Measurements from ENCODE around the gene INAFM2. TPM values are rescaled to one million over a fixed set of nuclear protein-coding genes. Genes with fewer than 3 reads are reported as not detected.

Gene INAFM2
- total RNA-seq, result 40.0 TPM
- long read RNA-seq, transcript INAFM2-202 (1 exons, 3,052 nt), result major isoform, 113 of 116 reads
- long read RNA-seq, partial matches to known transcripts, result 0 of 116 reads
- long read RNA-seq, other reads (novel, unspliced or antisense), result 0 of 116 reads

DNA sequence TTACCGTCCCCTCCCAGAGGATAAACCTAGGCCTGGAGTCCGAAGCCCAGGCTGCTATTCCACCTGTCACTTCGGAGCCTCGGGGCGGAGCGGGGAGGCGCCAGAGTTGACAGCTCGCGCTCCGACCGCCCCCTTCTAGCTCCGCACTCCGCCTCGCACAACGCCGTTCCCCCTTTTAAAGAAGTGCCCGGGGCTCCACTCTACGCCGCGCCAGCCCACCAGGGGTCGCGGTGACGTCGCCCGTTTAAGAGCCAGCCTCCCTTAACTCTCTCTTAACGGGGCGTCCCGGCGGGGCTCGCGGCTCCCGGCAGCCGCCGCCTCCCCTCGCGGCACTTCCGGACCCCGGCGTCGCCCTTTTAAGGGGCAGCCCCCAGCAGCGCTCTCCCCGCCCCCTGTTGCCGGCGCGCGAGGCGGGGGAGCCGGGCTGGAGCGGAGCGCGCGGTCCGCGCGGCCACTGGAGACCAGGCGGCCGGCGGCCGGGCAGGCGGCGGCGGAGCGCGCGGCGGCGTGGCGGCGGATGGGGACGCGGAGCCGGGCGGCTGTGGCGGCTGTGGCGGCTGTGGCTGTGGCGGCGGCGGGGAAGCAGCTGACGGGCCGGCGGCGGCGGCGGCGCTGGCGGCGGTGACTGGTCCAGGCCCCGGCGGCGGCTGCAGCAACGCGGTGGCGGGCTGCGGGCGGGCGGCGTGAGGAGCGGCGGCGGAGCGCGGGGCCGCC lies at the start of gene INAFM2:
Gene INAFM2 (plus strand): TSS at position 454 of the 714 bp plus-strand sequence. CDS start 364 bp downstream, outside the sequence.
- intact Hi-C loops (cut with DNase I), result loop anchor here (1.0 kb wide), 1 partner anchor 14 kb away; no protein-coding TSS in a partner anchor
- DNase-seq (ENCODE audit: low spot score), result peak; percentile 94

DNA sequence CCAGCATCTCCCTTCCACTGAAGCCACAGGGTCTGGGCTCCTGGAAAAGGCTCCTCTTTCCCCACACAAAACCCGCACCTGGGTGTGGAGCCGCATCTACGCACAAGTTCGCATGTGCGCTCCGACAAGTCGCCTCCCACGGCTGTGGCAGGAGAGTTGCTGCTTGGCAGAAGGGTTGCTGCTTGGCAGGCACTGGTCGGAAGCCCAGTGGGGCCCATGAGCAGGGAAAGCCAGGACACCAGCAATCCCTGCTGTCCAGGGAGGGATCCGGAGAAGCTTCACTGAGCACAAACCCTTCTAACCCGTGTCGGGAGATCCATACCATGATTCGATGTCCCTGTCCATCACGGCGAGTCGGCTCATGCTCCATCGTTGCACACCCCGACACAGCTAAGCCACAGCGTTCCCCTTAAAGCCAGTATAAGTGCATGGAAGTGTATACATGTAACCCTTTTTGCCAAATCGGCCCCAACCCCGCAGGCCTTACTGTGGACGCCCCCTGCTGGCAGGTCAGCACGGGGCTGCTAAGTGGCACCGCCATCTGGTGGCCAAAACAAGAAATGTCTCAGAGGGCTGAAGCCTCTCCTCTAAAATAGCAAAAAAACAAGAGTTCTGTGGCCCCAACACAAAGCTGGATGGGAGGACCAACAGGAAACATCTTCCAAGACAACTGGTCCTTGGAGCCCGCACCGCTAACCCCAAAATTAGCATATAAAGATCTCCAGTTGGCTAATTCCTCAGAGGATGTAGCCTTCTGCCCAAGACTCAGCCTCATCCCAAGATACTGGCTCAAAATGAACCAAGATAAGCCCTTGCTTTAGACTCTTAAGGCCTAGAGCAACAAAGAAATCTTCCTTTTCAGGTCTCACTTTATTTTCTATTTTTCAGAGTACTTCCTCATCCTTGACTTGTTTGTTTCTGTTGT lies 48.9 kb upstream of the INAFM2 start:
- intact Hi-C loops (cut with DNase I), result loop anchor here (1.0 to 2.0 kb wide), 2 partner anchors 58 to 230 kb away; no protein-coding TSS in a partner anchor
- DNase-seq (ENCODE audit: low spot score), result peak; percentile 91

DNA sequence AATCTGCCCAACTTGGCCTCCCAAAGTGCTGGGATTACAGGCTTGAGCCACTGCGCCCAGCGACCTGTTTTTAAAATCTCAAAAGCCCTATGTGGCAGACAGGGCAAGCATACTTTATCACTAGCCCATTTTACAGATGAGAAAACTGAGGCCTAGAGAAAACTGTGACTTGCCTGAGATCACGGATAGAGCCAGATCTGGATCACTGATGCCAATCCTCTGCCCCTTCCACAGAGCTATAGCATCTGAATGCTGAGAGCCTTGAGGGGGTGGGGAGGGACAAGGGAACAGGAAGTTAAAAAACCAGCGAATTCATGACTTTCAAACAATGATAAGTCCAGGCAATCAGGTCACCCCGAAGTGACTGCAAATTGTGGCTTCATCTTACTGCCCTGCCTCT lies 48.0 kb upstream of the INAFM2 start:
- intact Hi-C loops (cut with DNase I), result loop anchor here (2.0 kb wide), 1 partner anchor 59 kb away; no protein-coding TSS in a partner anchor
- no peak for DNase-seq (ENCODE audit: low spot score)

DNA sequence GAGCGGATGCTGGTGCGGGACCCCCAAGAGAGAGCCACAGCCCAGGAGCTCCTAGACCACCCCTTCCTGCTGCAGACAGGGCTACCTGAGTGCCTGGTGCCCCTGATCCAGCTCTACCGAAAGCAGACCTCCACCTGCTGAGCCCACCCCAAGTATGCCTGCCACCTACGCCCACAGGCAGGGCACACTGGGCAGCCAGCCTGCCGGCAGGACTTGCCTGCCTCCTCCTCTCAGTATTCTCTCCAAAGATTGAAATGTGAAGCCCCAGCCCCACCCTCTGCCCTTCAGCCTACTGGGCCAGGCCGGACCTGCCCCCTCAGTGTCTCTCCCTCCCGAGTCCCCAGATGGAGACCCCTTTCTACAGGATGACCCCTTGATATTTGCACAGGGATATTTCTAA lies 47.5 kb upstream of the INAFM2 start:
- intact Hi-C loops (cut with DNase I), result loop anchor here (2.0 kb wide), 1 partner anchor 59 kb away; no protein-coding TSS in a partner anchor
- DNase-seq (ENCODE audit: low spot score), result no peak

DNA sequence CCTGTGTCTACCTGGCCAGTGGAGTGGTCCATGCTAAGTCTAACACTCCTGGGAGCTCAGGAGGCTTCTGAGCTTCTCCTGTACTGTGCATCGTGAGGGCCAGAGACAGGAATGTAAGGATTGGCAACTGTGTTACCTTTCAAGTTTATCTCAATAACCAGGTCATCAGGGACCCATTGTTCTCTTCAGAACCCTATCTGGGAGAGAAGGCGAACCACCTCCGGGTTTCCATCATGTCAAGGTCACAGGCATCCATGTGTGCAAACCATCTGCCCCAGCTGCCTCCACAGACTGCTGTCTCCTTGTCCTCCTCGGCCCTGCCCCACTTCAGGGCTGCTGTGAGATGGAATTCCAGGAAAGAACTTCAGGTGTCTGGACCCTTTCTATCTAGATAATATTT lies 46.6 kb upstream of the INAFM2 start:
- no peak for DNase-seq (ENCODE audit: low spot score)
- intact Hi-C loops (cut with DNase I), result no loop called here

DNA sequence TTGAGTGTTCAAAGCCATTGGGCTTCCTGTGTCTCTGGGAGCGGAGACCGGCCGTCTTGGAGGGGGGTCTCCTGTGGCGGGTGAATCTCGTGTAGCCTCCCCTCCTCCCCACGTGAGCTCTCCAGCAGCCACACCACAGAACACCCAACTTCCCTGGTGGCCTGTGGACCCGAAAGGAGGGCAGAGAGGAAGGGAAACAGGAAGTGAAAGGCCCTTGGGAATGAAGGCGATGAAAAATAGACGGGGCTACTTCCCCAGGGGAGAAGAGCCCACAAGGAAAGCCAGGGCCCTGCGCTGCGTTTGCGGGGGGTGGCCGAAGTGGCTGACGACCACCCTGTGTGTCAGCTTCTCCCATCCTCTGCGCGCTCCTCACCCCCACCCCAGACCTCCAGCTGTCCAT lies 46.0 kb upstream of the INAFM2 start:
- DNase-seq (ENCODE audit: low spot score), result no peak
- intact Hi-C loops (cut with DNase I), result no loop called here

DNA sequence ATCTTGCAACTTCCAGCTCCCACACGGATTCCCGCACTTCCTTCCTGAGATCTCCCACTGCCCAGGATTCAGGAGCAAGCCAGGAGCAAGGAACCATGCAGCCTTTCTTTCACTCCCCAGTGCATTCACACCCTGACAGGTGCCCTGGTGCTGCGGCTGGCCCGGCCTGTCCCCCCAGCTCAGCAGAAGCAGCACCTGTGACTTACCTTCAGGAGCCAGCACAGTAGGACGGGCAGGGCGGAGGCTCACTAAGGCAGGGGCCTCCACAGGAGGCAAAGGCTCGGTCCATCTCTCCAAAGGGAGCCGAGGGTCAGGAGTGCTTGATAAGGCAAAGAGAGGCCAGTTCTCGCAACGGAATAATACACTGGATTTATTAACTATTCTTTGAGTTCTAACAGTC lies 45.5 kb upstream of the INAFM2 start:
- intact Hi-C loops (cut with DNase I), result no loop called here

DNA sequence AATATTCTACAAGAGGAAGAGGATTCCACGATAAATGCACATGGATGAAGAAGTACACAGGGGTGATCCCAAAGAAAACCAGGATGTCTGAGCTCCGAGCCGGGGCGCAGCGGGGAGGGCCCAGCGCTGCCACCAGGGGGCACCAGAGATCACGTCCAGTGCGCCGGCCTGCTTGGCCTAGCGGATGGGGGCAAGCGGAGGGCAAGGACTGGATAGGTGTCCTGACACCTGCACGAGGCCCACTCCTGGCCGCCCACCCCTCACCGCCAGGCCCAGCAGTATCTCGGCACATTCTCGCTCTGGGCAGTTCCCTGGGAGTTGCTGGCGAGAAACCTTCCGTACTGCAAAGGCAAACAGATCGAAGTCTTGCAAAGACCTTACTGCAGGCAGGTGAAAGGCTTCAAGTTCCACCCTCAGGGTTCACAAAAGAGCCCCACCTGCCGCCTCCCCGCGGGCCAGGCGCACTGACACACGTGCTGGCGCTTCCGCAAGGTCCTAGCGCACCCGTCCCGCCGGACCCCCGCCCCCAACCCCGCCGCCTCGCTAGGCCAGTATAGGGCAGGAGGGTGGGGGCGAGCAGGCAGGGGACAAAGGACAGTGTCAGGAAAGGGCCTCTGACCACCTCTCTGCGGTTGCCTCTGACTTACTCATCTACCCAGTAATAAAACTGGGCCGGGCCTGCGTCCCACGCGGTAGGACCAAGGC lies 43.9 kb upstream of the INAFM2 start:
- DNase-seq (ENCODE audit: low spot score), result peak; percentile 89
- intact Hi-C loops (cut with DNase I), result loop anchor here (1.0 to 5.0 kb wide), 3 partner anchors 31 to 143 kb away; partner anchors contain the start of gene DISP2

More for the DNA sequence above, 45.5 kb upstream of the INAFM2 start:
- DNase-seq (ENCODE audit: low spot score), result no peak

DNA sequence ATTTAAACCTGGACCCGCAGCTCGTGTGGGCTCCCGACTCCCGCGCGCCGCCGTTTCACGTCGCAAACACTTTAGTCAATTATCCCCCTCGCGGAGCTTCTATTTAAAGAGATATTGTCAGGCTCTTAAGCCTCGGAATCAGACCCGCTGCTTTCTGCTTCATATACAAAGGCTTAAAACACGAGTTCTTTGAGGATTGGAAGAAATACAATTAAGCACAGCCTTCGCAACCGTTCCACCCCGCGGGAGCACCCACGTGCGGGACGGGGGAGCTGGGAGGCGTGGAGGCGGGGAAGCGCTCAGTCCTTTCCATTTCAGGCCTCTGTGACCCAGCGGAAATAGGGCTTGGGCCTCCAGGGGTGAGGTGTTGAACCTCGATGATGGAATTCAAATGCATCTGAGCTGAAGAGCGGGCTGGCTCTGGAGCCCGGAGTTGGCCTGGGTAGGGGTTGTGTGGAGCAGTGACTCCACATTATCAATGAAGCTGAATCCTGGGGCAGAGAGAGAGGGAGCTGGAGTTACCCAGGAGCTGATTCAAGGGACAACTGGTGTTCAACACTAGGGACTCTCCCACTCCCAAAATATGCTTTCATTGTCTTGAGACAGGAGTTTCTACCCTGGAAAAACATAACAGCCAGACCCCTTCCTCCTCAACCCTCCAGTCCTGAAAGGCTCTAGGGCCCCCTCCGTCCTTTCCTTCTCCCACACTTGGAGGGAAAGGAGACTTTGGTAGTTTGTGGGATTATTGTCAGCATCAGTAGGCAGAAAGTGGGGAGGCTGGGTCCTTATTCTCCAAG lies 43.0 kb upstream of the INAFM2 start:
- intact Hi-C loops (cut with DNase I), result loop anchor here (2.0 to 5.0 kb wide), 2 partner anchors 77 to 142 kb away; partner anchors contain the start of gene DISP2
- DNase-seq (ENCODE audit: low spot score), result no peak

DNA sequence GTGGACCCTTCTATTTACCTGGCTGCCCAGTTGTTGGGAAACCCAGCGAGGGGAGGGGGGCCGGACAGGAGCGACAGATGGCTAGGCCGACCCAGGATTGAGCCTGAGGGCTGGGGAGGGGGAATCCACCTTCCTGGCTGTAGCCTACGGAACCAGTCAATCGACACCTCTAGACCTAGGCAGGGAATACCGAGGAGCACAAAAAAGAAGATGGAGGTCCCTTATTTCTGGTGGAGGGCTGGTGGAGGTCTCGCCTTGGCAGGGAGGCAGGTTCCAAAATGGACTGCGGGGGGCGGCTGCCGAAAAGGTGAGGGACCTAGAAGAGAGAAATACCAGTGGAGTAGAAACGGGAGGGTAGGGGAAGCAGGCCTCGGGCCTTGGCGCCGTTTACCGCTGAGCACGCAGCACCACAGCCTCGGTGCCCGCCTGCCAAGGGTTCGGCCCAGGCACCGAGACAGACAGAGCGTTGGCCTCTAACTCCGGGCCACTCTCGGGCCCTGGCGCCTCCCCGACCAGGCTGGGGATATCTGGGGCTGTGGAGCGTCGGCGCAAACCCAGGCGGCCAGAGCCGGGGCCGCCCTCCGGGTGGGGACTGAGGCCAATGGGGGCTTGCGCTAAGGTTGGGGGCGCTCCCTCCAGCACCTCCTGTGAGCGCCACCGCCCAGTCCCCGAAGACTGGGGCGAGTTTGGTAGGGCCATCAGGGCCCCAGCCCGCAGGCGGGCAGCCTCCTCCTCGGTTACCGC lies 42.3 kb upstream of the INAFM2 start:
- intact Hi-C loops (cut with DNase I), result loop anchor here (2.0 to 5.0 kb wide), 2 partner anchors 76 to 142 kb away; partner anchors contain the start of gene DISP2
- no peak for DNase-seq (ENCODE audit: low spot score)

DNA sequence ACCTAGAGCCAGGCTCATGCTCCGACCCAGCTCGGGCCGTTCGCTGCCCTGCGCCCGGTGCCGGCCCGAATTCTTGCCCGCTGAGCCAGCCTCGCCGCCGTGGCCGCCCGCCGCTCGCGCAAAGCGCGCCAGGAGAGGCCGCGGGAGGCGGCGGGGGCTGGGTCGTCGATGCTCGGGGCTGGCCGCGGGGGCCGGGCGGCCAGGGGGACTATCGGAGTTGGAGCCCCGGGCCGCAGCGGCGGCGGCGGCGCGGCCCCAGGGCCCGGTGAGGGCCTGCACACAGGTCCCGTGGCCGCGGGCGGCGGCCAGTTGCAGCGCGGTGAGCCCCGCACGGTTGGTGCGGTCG lies 41.7 kb upstream of the INAFM2 start:
- intact Hi-C loops (cut with DNase I), result loop anchor here (2.0 to 5.0 kb wide), 2 partner anchors 76 to 141 kb away; partner anchors contain the start of gene DISP2
- DNase-seq (ENCODE audit: low spot score), result no peak

DNA sequence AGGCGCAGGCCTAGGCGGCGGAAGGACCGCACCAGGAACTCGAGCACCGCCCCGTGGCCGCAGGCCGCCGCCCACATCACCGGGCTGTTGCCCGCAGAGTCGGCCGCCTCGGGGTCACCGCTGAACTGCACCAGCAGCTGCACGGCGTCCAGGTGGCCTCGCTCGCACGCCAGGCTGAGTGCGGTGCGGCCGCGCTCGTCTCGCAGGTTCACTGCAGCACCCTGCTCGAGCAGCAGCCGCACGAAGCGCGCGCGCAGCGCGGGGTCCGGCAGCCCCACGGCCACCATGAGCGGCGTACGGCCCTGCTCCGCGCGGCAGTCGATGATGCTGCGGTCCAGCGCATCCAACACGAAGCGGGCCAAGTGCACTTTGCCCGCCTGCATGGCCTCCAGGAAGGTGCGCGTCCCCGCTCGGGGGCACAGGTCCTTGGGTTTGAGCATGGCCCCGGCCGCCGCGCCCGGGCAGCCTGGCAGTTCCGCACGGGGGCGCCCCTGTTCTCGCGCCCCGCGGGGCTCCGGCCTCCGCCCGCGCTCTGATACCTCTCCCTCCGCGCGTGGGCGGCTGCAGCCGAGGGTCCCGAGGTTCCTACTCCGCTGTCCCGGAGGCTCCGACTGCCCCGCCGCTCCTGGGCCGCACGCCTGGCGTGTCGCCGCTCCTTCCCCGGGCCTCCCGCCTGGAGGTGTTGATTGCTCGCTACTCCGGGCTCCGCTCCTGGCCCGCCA lies 41.2 kb upstream of the INAFM2 start:
- DNase-seq (ENCODE audit: low spot score), result peak; percentile 87
- intact Hi-C loops (cut with DNase I), result loop anchor here (5.0 kb wide), 1 partner anchor 75 kb away; the partner anchor contains the start of gene DISP2

DNA sequence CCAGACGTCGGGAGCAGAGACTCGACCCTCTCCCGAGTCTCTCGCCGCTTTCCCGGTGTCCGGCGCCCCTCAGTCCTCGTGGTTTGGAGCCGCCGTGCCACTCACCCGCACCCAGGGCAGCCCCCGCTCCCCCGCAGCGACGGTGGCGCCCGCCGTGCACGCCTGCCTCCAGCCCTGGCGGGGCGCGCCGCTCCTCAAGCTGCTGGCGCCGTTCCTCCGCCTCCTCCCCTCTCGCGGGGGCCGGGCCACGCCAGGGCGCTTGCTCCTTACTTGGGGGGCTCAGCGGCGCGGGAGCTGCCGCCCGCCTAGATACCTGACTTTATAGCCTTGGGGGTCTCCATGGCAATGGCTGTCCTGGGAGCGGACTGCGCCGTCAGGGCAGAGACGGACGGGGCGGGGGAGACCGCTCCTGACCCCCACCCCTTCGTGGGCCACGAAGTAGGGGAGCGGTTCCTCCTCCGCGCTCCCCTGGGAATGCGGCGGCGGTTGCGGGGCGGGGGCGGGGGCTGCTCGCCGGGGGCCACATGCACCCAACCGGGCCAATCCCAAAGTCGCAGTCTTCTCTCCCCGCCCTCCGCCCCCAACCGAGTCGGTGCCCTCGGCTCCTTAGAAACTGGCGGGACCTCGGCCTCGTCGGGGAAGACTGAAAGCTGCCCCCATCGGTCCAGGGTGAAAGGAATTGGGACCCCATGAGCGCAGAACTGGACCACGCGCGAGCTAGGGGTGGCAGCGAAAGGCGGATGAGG lies 40.5 kb upstream of the INAFM2 start, which contains the start of gene ANKRD63:
Gene ANKRD63 (minus strand): TSS at position 196 of the 746 bp plus-strand sequence. CDS start 478 bp downstream, outside the sequence.
- DNase-seq (ENCODE audit: low spot score), result no peak
- intact Hi-C loops (cut with DNase I), result loop anchor here (5.0 kb wide), 1 partner anchor 74 kb away; the partner anchor contains the start of gene DISP2

DNA sequence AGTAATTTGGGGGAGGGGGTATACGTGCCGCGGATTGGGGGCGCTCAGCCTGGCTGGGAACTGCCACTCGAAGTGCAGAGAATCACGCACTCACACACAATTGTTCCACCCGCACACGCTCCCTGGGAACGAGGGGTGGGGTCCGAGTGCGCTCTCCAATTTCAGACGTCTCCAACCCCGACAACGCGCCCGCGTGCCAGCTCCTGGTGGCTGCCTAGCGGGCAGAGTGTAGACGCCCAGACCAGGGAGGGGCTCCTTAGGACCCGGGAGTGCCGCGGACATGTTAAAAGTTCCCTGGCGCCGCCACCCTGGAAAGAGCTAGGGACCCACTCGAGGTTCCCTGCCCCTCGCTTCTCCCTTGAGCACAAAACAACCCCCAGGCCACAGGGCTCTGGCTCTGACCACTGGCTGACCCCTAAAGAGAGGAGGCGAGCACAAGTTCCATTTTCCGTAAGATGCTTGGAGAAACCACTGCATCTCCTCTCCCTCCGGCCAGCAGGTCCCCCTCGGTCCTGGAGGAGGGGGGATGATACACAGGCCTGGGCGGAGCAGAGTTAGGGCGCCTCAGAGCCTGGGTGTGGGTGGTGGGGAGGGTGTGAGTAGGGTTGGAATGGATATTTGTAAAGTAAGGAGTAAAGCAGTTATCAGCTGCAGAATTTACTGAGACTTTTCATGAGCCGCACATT lies 39.7 kb upstream of the INAFM2 start:
- DNase-seq (ENCODE audit: low spot score), result no peak
- intact Hi-C loops (cut with DNase I), result loop anchor here (5.0 kb wide), 1 partner anchor 74 kb away; the partner anchor contains the start of gene DISP2

DNA sequence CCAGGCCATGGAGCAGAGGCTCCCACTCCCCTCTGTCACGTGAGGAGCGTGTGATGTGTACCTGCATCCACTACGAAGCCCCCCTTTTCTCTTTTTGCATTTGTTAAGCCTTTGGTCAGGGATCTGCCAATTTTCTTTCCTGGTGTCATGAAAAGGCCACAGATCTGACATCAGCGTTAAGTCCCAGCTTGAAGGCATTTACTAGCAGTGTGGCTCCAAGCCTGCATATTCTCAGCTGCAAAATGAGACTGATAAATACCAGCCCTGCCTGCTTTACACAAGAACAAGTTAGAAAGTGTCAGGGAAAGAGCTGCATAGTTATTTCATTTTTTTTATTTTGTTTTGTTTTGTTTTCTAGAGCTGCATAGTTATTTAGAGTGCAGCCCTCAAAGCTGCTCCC lies 38.3 kb upstream of the INAFM2 start:
- intact Hi-C loops (cut with DNase I), result loop anchor here (5.0 kb wide), 1 partner anchor 122 kb away; the partner anchor contains the start of gene IVD
- no peak for DNase-seq (ENCODE audit: low spot score)
